Loucy (cell line): ENCODE data around the gene MACF1.

ENCODE experiments used
- H2AFZ ChIP-seq: fragments of 200-600 bp; sonication (generic); 2 replicates; pipeline ENCODE4 v1.6.0; 2016; ENCODE audit warnings: antibody characterized with exemption, mild to moderate bottlenecking, low read length, moderate library complexity
- H3F3A ChIP-seq: fragments of 200-600 bp; 2 replicates; pipeline ENCODE4 v1.6.0; 2016; ENCODE audit warnings: antibody characterized with exemption, low read depth, mild to moderate bottlenecking
- H3K27me3 ChIP-seq: fragments of 200-600 bp; sonication (generic); 2 replicates; pipeline ENCODE4 v1.6.1; 2014; ENCODE audit warnings: low read length, mild to moderate bottlenecking; ENCODE audit not compliant: insufficient read depth, poor library complexity, severe bottlenecking
- H3K36me3 ChIP-seq: fragments of 200-600 bp; sonication (generic); 2 replicates; pipeline ENCODE4 v1.6.1; 2016; ENCODE audit warnings: low read length; ENCODE audit not compliant: insufficient read depth
- H3K4me1 ChIP-seq: fragments of 200-600 bp; sonication (generic); 2 replicates; pipeline ENCODE4 v1.5.1; 2014; ENCODE audit warnings: low read length, mild to moderate bottlenecking; ENCODE audit not compliant: insufficient read depth, poor library complexity, severe bottlenecking
- H3K4me2 ChIP-seq: fragments of 200-600 bp; sonication (generic); 2 replicates; pipeline ENCODE4 v1.6.0; 2014; ENCODE audit warnings: antibody characterized with exemption, low read length, low read depth, mild to moderate bottlenecking; ENCODE audit not compliant: poor library complexity, severe bottlenecking
- H3K4me3 ChIP-seq: fragments of 200-600 bp; sonication (generic); 2 replicates; pipeline ENCODE4 v1.5.1; 2014; ENCODE audit warnings: low read length, mild to moderate bottlenecking, mixed read lengths; ENCODE audit not compliant: poor library complexity, severe bottlenecking
- H3K79me2 ChIP-seq: fragments of 200-600 bp; sonication (generic); 2 replicates; pipeline ENCODE4 v1.6.1; 2014; ENCODE audit warnings: low read length; ENCODE audit not compliant: insufficient read depth
- H3K9ac ChIP-seq: fragments of 200-600 bp; sonication (generic); 2 replicates; pipeline ENCODE4 v1.6.0; 2014; ENCODE audit warnings: mild to moderate bottlenecking, low read depth, low read length, moderate library complexity; ENCODE audit not compliant: poor library complexity, severe bottlenecking
- H3K9me2 ChIP-seq: fragments of 200-600 bp; sonication (generic); replicated peaks from 2 replicates; pipeline ENCODE4 v1.6.1; 2016; ENCODE audit warnings: low read depth, low read length, mixed read lengths
- H3K9me3 ChIP-seq: fragments of 200-600 bp; sonication (generic); 2 replicates; pipeline ENCODE4 v1.6.1; 2014; ENCODE audit warnings: mild to moderate bottlenecking, antibody characterized with exemption, low read length, low read depth; ENCODE audit not compliant: insufficient read depth
- H4K20me1 ChIP-seq: fragments of 200-600 bp; sonication (generic); 2 replicates; pipeline ENCODE4 v1.6.0; 2014; ENCODE audit warnings: antibody characterized with exemption, low read length, mild to moderate bottlenecking; ENCODE audit not compliant: insufficient read depth, poor library complexity, severe bottlenecking
- EZH2phosphoT487 ChIP-seq: fragments of 200-600 bp; IDR thresholded peaks from 2 replicates; pipeline ENCODE4 v1.6.1; 2018; ENCODE audit warnings: antibody characterized with exemption, mild to moderate bottlenecking, moderate library complexity, borderline replicate concordance
- TF ChIP-seq, protein P1 (sequence below): fragments of 200-600 bp; sonication (generic); conservative IDR thresholded peaks from 2 replicates; pipeline ENCODE4 v1.5.1; 2014; ENCODE audit warnings: mild to moderate bottlenecking, antibody characterized with exemption, low read length

Gene MACF1

GRCh38 chr1:39385067-39385988 is 180.8 kb downstream of the MACF1 start:
- Histone ChIP-seq H3K9me3 (no peaks in the 10 kb centered on the region), H2AFZ (no peak overlapping the region), H3K36me3 (peaks cover 90% of the 10 kb centered on the region), H3K4me2 (no peak overlapping the region), H4K20me1 (no peaks in the 10 kb centered on the region), H3K79me2 (peaks cover 6% of the 10 kb centered on the region), H3F3A (no peaks in the 10 kb centered on the region), H3K27me3 (no peaks in the 10 kb centered on the region), H3K4me3 (no peak overlapping the region), H3K9ac (no peak overlapping the region), H3K4me1 (peaks cover 4% of the 10 kb centered on the region), H3K9me2 (no peaks in the 10 kb centered on the region)
- TF ChIP-seq EZH2phosphoT487 = no peak
- TF ChIP-seq, protein P1, sequence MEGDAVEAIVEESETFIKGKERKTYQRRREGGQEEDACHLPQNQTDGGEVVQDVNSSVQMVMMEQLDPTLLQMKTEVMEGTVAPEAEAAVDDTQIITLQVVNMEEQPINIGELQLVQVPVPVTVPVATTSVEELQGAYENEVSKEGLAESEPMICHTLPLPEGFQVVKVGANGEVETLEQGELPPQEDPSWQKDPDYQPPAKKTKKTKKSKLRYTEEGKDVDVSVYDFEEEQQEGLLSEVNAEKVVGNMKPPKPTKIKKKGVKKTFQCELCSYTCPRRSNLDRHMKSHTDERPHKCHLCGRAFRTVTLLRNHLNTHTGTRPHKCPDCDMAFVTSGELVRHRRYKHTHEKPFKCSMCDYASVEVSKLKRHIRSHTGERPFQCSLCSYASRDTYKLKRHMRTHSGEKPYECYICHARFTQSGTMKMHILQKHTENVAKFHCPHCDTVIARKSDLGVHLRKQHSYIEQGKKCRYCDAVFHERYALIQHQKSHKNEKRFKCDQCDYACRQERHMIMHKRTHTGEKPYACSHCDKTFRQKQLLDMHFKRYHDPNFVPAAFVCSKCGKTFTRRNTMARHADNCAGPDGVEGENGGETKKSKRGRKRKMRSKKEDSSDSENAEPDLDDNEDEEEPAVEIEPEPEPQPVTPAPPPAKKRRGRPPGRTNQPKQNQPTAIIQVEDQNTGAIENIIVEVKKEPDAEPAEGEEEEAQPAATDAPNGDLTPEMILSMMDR = no peak

- peaks cover 91% of the 10 kb centered on the region for H3K36me3 ChIP-seq
- no peaks in the 10 kb centered on the region for H3K9me3 ChIP-seq
- TF ChIP-seq, protein P1 = no peak
- TF ChIP-seq EZH2phosphoT487 = no peak
- H3K4me1 ChIP-seq = peaks cover 4% of the 10 kb centered on the region
- H4K20me1 ChIP-seq = peaks cover 7% of the 10 kb centered on the region
- H3K79me2 ChIP-seq = peaks cover 18% of the 10 kb centered on the region
- H3K9me2 ChIP-seq = no peaks in the 10 kb centered on the region
- H3K27me3 ChIP-seq = no peaks in the 10 kb centered on the region
- no peak overlapping the region for H3K9ac ChIP-seq
- no peak overlapping the region for H3K4me3 ChIP-seq
- H3K4me2 ChIP-seq = no peak overlapping the region
- no peaks in the 10 kb centered on the region for H3F3A ChIP-seq
- H2AFZ ChIP-seq = no peak overlapping the region
Measured at GRCh38 chr1:39386997-39387396, 182.5 kb downstream of the MACF1 start.

- Histone ChIP-seq H3K27me3 (no peaks in the 10 kb centered on the region), H3F3A (no peaks in the 10 kb centered on the region), H3K9me3 (no peaks in the 10 kb centered on the region), H3K4me1 (peaks cover 4% of the 10 kb centered on the region), H4K20me1 (peaks cover 7% of the 10 kb centered on the region), H3K4me3 (no peak overlapping the region), H3K4me2 (no peak overlapping the region), H3K9ac (no peak overlapping the region), H3K36me3 (peaks cover 91% of the 10 kb centered on the region), H2AFZ (no peak overlapping the region), H3K9me2 (no peaks in the 10 kb centered on the region), H3K79me2 (peaks cover 23% of the 10 kb centered on the region)
- TF ChIP-seq EZH2phosphoT487 = no peak
- TF ChIP-seq, protein P1 = no peak
Measured at GRCh38 chr1:39387452-39387851, 183.0 kb downstream of the MACF1 start.
